HG02759 (cell line): ENCODE data around the gene CTXN3.
"Not testable (repeated sequence)": the region's sequence is repeated elsewhere in the genome, so short reads cannot be mapped to it uniquely, and the experiment has no call there.

Source experiments
- ATAC-seq: cut with Tn5 transposase; IDR thresholded peaks from one replicate; pipeline ENCODE4 v1.9.1; 2021; ENCODE audit warnings: mild to moderate bottlenecking, moderate library complexity; ENCODE audit not compliant: unreplicated experiment

CTXN3 gene

GRCh38 chr5:127650022-127650421, 1.1 kb downstream of the CTXN3 start:
- ATAC-seq = peak; percentile 58

- no peak for ATAC-seq
Observed at GRCh38 chr5:127650649-127651048, 1.8 kb downstream of the CTXN3 start.

- no peak for ATAC-seq
Observed at GRCh38 chr5:127652952-127653611, 4.2 kb downstream of the CTXN3 start.

GRCh38 chr5:127656825-127657224, 7.9 kb downstream of the CTXN3 start:
- no peak for ATAC-seq

GRCh38 chr5:127660047-127660733, 11.3 kb downstream of the CTXN3 start:
- no peak for ATAC-seq

- ATAC-seq = no peak
Observed at GRCh38 chr5:127664093-127664492, 15.2 kb downstream of the CTXN3 start.

- ATAC-seq = no peak
Observed at GRCh38 chr5:127665641-127666040, 16.8 kb downstream of the CTXN3 start.

GRCh38 chr5:127666043-127666716, 17.3 kb downstream of the CTXN3 start:
- no peak for ATAC-seq

- no peak for ATAC-seq
Observed at GRCh38 chr5:127667926-127668325, 19.0 kb downstream of the CTXN3 start.

- no peak for ATAC-seq
Observed at GRCh38 chr5:127671218-127671617, 22.3 kb downstream of the CTXN3 start.

GRCh38 chr5:127673117-127673800, 24.4 kb downstream of the CTXN3 start:
- ATAC-seq = no peak

GRCh38 chr5:127676951-127677350, 28.1 kb downstream of the CTXN3 start:
- not testable (repeated sequence) for ATAC-seq

- not testable (repeated sequence) for ATAC-seq
Observed at GRCh38 chr5:127679691-127680330, 30.9 kb downstream of the CTXN3 start.

GRCh38 chr5:127680595-127680994, 31.7 kb downstream of the CTXN3 start:
- ATAC-seq = no peak

GRCh38 chr5:127683008-127683407, 34.1 kb downstream of the CTXN3 start:
- ATAC-seq = no peak

- no peak for ATAC-seq
Observed at GRCh38 chr5:127684726-127685467, 36.0 kb downstream of the CTXN3 start.

- no peak for ATAC-seq
Observed at GRCh38 chr5:127685662-127686061, 36.8 kb downstream of the CTXN3 start.

GRCh38 chr5:127686424-127686823, 37.5 kb downstream of the CTXN3 start:
- ATAC-seq = no peak

- no peak for ATAC-seq
Observed at GRCh38 chr5:127694518-127695171, 45.8 kb downstream of the CTXN3 start.

- no peak for ATAC-seq
Observed at GRCh38 chr5:127695346-127695745, 46.5 kb downstream of the CTXN3 start.
